Endothelial cell of umbilical vein (primary cell): Measurements from ENCODE around the gene MRPL24. TPM values are rescaled to one million over a fixed set of nuclear protein-coding genes. Genes with fewer than 3 reads are reported as not detected.

ENCODE experiments used
- BruUV-seq: library from RNA; stranded (reverse); fragments of 400-500 nt; replicated peaks from 2 replicates; lab custom pipeline; 2021; lab: Mats Ljungman, UMichigan
- CTCF ChIA-PET: fragments of 300-600, 350-600 bp; sonication (Branson Sonifier 250); formaldehyde crosslinking; loops from one replicate; lab custom pipeline; 2021; ENCODE audit warnings: antibody characterized with exemption, inconsistent platforms; lab: Charles Lee
- POLR2A ChIA-PET: fragments of 300-600, 350-600 bp; sonication (Branson Sonifier 250); formaldehyde crosslinking; loops from one replicate; lab custom pipeline; 2021; ENCODE audit warnings: antibody characterized with exemption, inconsistent platforms; lab: Charles Lee
- DNase-seq: peaks from one replicate; pipeline ENCODE4 v3.0.0-alpha.2; 2011; ENCODE audit warnings: low read depth, low spot score
- FAIRE-seq: peaks from 2 replicates; lab custom pipeline; 2011; peaks lifted over from hg19 to GRCh38; lab: Jason Lieb, UNC
- H2AFZ ChIP-seq: 2 replicates; pipeline ENCODE4 v1.6.0; 2012; ENCODE audit warnings: low read depth, low read length, control low read depth, inconsistent platforms
- H3K27ac ChIP-seq: 2 replicates; pipeline ENCODE4 v1.5.1; 2011; ENCODE audit warnings: low read depth, mild to moderate bottlenecking, control low read depth, low read length, moderate library complexity; ENCODE audit not compliant: insufficient read depth
- H3K27me3 ChIP-seq, 2 experiments: 2 replicates each; pipeline versions ENCODE4 v1.6.0 to v1.6.1; 2011; ENCODE audit warnings: low read length in 2 of 2, mixed read lengths in 1 of 2; ENCODE audit not compliant: control insufficient read depth in 2 of 2, insufficient read depth in 2 of 2
- H3K36me3 ChIP-seq, 2 experiments: 2 replicates in 1 of 2; 3 replicates in 1 of 2; pipeline ENCODE4 v1.5.1; 2011; ENCODE audit warnings: low read length in 2 of 2, mild to moderate bottlenecking in 1 of 2, moderate library complexity in 1 of 2; ENCODE audit not compliant: control insufficient read depth in 2 of 2, insufficient read depth in 2 of 2; ENCODE audit errors: extremely low read depth in 1 of 2
- H3K4me1 ChIP-seq: 3 replicates; pipeline ENCODE4 v1.5.1; 2011; ENCODE audit warnings: mild to moderate bottlenecking, low read length; ENCODE audit not compliant: control insufficient read depth, insufficient read depth; ENCODE audit errors: extremely low read depth
- H3K4me2 ChIP-seq: 2 replicates; pipeline ENCODE4 v1.6.1; 2011; ENCODE audit warnings: low read length, control low read depth, mixed read lengths; ENCODE audit not compliant: insufficient read depth
- H3K4me3 ChIP-seq, 3 experiments: fragments of 200-600 bp in 1 of 3; sonication (generic), shearing (Covaris generic) in 1 of 3; replicated peaks in 1 of 3; 2 replicates each; pipeline ENCODE4 v1.5.1; 2011 to 2016; ENCODE audit warnings: control low read depth in 3 of 3, low read length in 3 of 3, mild to moderate bottlenecking in 2 of 3, inconsistent platforms in 1 of 3, low read depth in 1 of 3, moderate library complexity in 1 of 3; ENCODE audit not compliant: insufficient read depth in 1 of 3
- H3K79me2 ChIP-seq: 2 replicates; pipeline ENCODE4 v1.6.0; 2012; ENCODE audit warnings: low read length, inconsistent platforms; ENCODE audit not compliant: control insufficient read depth, insufficient read depth
- H3K9ac ChIP-seq: replicated peaks from 2 replicates; pipeline ENCODE3; 2011; ENCODE audit warnings: low read length, control low read depth; ENCODE audit not compliant: insufficient read depth; ENCODE audit errors: extremely low read depth
- H3K9me1 ChIP-seq: replicated peaks from 3 replicates; pipeline ENCODE4 v1.6.0; 2011; ENCODE audit warnings: mild to moderate bottlenecking, low read length; ENCODE audit not compliant: control insufficient read depth, insufficient read depth; ENCODE audit errors: extremely low read depth
- H3K9me3 ChIP-seq: replicated peaks from 2 replicates; pipeline ENCODE4 v1.5.1; 2012; ENCODE audit warnings: low read length, inconsistent platforms; ENCODE audit not compliant: control insufficient read depth, insufficient read depth
- H4K20me1 ChIP-seq: replicated peaks from 2 replicates; pipeline ENCODE3; 2011; ENCODE audit warnings: mild to moderate bottlenecking, low read length; ENCODE audit not compliant: control insufficient read depth, insufficient read depth; ENCODE audit errors: extremely low read depth
- CTCF ChIP-seq, 2 donors: IDR thresholded peaks; 1 replicate in 1 of 2; 2 replicates in 1 of 2; pipeline ENCODE4 v1.5.1; 2011; ENCODE audit warnings: low read length in 2 of 2, mild to moderate bottlenecking in 2 of 2, moderate library complexity in 2 of 2, control low read depth in 1 of 2, inconsistent platforms in 1 of 2, low read depth in 1 of 2; ENCODE audit not compliant: insufficient read depth in 1 of 2; ENCODE audit errors: extremely low read depth in 1 of 2
- EZH2 ChIP-seq: IDR thresholded peaks from 2 replicates; pipeline ENCODE4 v1.6.1; 2012; ENCODE audit warnings: borderline replicate concordance, low read depth, mild to moderate bottlenecking, moderate library complexity, low read length, inconsistent platforms; ENCODE audit not compliant: severe bottlenecking
- FOS ChIP-seq: IDR thresholded peaks from 2 replicates; pipeline ENCODE4 v1.6.1; 2011; ENCODE audit warnings: mild to moderate bottlenecking, low read length, moderate library complexity, borderline replicate concordance; ENCODE audit not compliant: insufficient read depth
- GATA2 ChIP-seq: IDR thresholded peaks from 2 replicates; pipeline ENCODE4 v1.7.0; 2011; ENCODE audit warnings: low read depth, mild to moderate bottlenecking, moderate library complexity, mixed read lengths, low read length; ENCODE audit not compliant: insufficient read length, insufficient read depth
- JUN ChIP-seq: IDR thresholded peaks from 2 replicates; pipeline ENCODE4 v1.6.1; 2011; ENCODE audit warnings: borderline replicate concordance, low read depth; ENCODE audit not compliant: insufficient read length, insufficient read depth
- MAX ChIP-seq: IDR thresholded peaks from 2 replicates; pipeline ENCODE4 v1.6.1; 2011; ENCODE audit not compliant: insufficient read depth, insufficient read length
- MYC ChIP-seq: IDR thresholded peaks from one replicate; pipeline ENCODE4 v1.6.1; 2011; ENCODE audit warnings: mild to moderate bottlenecking, low read depth, low read length
- POLR2A ChIP-seq: IDR thresholded peaks from 2 replicates; pipeline ENCODE4 v1.6.1; 2012; ENCODE audit warnings: low read depth, mild to moderate bottlenecking, control low read depth, low read length
- dilution Hi-C: fragments of 300-500 bp; cut with MboI; formaldehyde crosslinking; loops from one replicate; pipeline ENCODE4 v1.15.0; 2019; ENCODE audit warnings: low sequenced_read_pairs; ENCODE audit not compliant: extremely low pct_ligation_motif_present
- intact Hi-C: fragments of 100-400 bp; cut with micrococcal nuclease; formaldehyde crosslinking; loops from one replicate; pipeline ENCODE4 v1.10.0; 2022
- polyA plus RNA-seq, 4 experiments: library from polyadenylated mRNA; depleted of rRNA in 3 of 4; stranded (reverse) in 3 of 4; unstranded in 1 of 4; fragments of >200 nt; gene quantifications; 2 replicates each; pipeline versions ENCODE4 v1.2.1 to v1.2.3, GENCODE V29; 2011 to 2012; ENCODE audit warnings: missing spikeins in 1 of 4
- total RNA-seq: library from RNA; stranded (reverse); gene quantifications from 2 replicates; pipeline ENCODE4 v1.2.3, GENCODE V29; 2021

The MRPL24 gene
- total and polyA plus RNA-seq, 2 donors (not counting 3 experiments of a cell fraction or from before 2014, with no cell fraction given) = 47.9 to 77.7 TPM

- Histone ChIP-seq H3K9me3 (no peaks in the 10 kb centered on the region), H3K27ac (no peak overlapping the region), H3K9me1 (no peaks in the 10 kb centered on the region), H3K27me3 (peaks cover 0 to 3% of the 10 kb centered on the region in 2 experiments), H3K9ac (no peak overlapping the region), H3K4me1 (peaks cover 19% of the 10 kb centered on the region), H3K4me3 (no peak overlapping the region), H3K4me2 (no peak overlapping the region), H4K20me1 (no peaks in the 10 kb centered on the region), H2AFZ (peak overlapping the region; percentile 52), H3K79me2 (no peaks in the 10 kb centered on the region), H3K36me3 (no peaks in the 10 kb centered on the region)
- FAIRE-seq (no peak), DNase-seq (no peak)
- ChIA-PET CTCF (interaction anchor here (0.7 to 15.5 kb wide), 11 partner anchors 9 to 226 kb away, joined by 3 to 453 read pairs (median 11); partner anchors contain the start of genes INSRR and NTRK1), POLR2A (interaction anchor here (0.6 kb wide), 1 partner anchor 154 kb away, joined by 3 read pairs; the partner anchor contains the start of gene NTRK1)
- dilution Hi-C loops (no loop called here), intact Hi-C loops (loop anchor here (1.0 kb wide), 3 partner anchors 18 to 80 kb away; no protein-coding TSS in a partner anchor)
- TF ChIP-seq GATA2 (no peak), FOS (no peak), POLR2A (no peak), MYC (no peak)
- no TSS peak for BruUV-seq
These were observed 34.1 kb downstream of the MRPL24 start for GRCh38 chr1:156706657-156707416.

- no peaks in the 10 kb centered on the region for H3K36me3 ChIP-seq
- peak overlapping the region; percentile 52 for H2AFZ ChIP-seq
- H3K4me3 ChIP-seq = peak overlapping the region in 1 of 3 experiments; percentile 4
- H3K27ac ChIP-seq = no peak overlapping the region
- H3K79me2 ChIP-seq = no peaks in the 10 kb centered on the region
- peaks cover 19% of the 10 kb centered on the region for H3K4me1 ChIP-seq
- ChIA-PET CTCF (interaction anchor here (0.7 to 15.5 kb wide), 14 partner anchors 8 to 226 kb away, joined by 3 to 453 read pairs (median 10); partner anchors contain the start of genes HAPLN2, INSRR and NTRK1), POLR2A (no interaction called here)
- H3K27me3 ChIP-seq = peaks cover 0 to 3% of the 10 kb centered on the region in 2 experiments
- BruUV-seq = no TSS peak
- no peaks in the 10 kb centered on the region for H3K9me3 ChIP-seq
- peak overlapping the region; percentile 41 for H3K4me2 ChIP-seq
- dilution Hi-C loops = no loop called here
- DNase-seq = peak; percentile 57
- H3K9ac ChIP-seq = no peak overlapping the region
- FAIRE-seq = peak; percentile 59
- intact Hi-C loops = loop anchor here (1.0 kb wide), 4 partner anchors 17 to 79 kb away; no protein-coding TSS in a partner anchor
- no peaks in the 10 kb centered on the region for H4K20me1 ChIP-seq
- TF ChIP-seq MAX = no peak
- TF ChIP-seq CTCF (IDR thresholded peaks at IDR 0.05; ENCODE audit: extremely low read depth in 1 of 2, insufficient read depth in 1 of 2, low read depth in 1 of 2, low read length in 2 of 2) = peak; percentile 76 to 87
- TF ChIP-seq JUN = no peak
- TF ChIP-seq EZH2 = peak; percentile 42
- TF ChIP-seq FOS = no peak
- no peaks in the 10 kb centered on the region for H3K9me1 ChIP-seq
These were observed 34.8 kb downstream of the MRPL24 start for GRCh38 chr1:156705918-156706656.
